SIG-M5 treated with dmso at 0.1 percent for 504 hours (cell line): ENCODE data around the gene THRSP.
A peak's percentile ranks its signal among the peaks of the same experiment; 100 is the strongest.
"Not testable (repeated sequence)": the region's sequence is repeated elsewhere in the genome, so short reads cannot be mapped to it uniquely, and the experiment has no call there.

ENCODE experiments used
- DNase-seq: peaks from one replicate; lab custom pipeline; 2025; ENCODE audit not compliant: unreplicated experiment; lab: John Stamatoyannopoulos, UW

The THRSP gene

DNA sequence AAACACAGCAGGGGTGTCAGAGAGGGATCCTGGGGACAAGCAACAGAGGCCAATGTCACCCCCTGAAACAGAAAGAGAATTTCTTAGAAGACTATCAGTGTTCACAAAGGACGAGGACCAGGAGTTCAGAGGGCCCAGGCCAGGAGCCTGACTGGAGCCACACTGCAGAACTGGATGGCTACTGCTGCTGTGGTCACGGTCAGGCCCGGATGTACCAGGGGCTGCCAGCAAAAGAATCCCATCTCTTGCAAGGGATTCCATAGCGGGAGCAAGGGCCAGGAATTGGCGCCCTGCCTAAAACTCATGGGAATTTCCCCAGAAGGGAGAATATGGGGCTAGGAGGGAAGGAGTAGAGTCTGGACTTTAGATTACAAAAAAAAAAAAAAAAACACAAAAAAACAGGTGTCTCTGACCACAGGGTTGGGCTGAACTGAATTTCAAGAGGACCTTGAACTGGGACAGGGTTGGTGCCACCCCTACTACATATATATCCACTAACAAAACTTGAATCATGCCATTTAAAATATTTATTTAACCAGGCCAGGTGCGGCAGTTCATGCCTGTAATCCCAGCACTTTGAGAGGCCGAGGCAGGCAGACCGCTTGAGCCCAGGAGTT, 24.9 kb upstream of the THRSP start:
- DNase-seq, result no peak

DNA sequence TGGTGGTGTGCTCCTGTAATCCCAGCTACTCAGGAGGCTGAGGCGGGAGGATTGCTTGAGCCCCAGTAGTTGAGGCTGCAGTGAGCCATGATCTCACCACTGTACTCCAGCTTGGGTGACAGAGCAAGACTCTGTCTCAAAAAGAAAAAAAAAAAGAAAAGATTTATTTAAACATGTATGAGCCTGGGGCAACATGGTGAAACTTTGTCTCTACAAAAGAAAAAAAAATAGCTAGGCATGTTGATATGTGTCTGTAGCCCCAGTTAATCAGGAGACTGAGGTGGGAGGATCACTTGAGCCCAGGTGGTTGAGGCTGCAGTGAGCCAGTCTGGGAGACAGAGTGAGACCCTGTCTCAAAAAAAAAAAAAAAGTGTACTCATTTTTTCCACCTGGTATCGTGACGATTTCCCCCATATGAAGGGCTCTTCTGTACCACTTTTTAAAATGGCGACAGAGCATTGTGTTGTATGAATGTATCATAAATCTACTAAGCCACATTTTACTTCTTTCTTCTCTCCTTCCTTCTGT, 24.2 kb upstream of the THRSP start:
- DNase-seq, result no peak

DNA sequence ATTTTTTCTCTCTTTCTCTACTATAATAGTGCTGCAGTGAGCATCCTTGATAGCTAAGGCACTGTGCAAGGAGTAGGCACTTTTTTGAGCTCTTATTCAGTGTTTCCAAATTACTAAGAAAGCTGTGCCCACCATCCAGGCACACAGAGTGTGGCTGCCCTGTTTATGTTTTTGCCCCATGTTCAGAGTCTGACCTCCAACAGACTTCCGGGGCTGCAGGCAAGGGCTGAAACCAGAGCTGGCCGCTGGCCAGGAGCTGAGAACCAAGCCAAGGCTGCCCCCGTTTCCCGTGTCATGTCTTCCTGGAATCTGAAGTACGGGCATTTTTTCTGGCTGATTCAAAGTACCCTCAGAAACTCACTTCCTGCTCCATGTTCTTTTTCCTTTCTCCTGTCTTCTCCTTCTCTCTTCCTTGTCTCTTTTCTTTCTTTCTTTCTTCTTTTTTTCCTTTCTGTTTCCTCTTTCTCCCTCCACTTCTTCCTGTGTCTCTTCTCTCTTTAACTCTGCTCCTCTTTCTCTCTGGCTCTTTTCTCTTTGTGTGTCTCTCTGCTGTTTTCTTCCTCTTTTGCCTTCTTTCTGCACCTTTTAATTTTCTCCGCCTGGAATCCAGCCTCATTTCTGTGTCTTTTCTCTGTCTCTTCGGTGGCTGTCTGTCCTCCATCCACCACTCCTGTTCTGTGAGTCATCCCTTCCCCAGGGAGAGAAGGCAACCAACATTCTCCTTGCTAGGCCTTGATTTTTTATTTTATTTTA, 23.6 kb upstream of the THRSP start:
- no peak for DNase-seq

DNA sequence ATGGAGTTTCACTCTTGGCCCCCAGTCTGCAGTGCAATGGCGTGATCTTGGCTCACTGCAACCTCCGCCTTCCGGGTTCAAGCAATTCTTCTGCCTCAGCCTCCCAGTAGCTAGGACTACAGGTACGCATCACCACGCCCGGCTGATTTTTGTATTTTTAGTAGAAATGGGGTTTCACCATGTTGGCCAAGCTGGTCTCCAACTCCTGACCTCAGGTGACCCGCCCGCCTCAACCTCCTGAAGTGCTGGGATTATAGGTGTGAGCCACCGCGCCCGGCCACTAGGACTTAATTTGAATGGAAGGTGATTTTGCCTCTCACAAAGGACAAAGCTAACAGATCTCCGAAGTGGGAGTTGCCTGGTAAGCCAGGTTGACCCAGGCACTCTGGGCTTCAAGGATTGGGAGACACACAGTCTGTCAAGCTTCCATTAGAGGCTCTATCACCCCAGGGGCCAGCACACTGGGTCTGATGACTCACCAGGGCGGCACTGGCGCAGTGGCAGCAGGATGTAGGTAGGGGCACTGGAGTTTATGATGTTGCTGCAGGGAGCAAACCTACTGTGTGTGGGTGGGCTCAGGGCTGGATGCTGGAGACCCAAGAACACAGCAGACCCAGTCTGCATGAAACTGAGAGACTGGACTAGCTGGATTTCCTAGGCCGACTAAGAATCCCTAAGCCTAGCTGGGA, 22.8 kb upstream of the THRSP start:
- no peak for DNase-seq

DNA sequence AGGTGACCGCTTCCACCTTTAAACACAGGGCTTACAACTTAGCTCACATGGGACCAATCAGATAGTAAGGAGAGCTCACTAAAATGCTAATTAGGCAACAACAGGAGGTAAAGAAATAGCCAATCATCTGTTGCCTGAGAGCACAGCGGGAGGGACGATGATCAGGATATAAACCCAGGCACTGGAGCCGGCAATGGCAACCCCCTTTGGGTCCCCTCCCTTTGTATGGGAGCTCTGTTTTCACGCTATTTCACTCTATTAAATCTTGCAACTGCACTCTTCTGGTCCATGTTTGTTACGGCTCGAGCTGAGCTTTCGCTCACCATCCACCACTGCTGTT, 22.3 kb upstream of the THRSP start:
- not testable (repeated sequence) for DNase-seq

DNA sequence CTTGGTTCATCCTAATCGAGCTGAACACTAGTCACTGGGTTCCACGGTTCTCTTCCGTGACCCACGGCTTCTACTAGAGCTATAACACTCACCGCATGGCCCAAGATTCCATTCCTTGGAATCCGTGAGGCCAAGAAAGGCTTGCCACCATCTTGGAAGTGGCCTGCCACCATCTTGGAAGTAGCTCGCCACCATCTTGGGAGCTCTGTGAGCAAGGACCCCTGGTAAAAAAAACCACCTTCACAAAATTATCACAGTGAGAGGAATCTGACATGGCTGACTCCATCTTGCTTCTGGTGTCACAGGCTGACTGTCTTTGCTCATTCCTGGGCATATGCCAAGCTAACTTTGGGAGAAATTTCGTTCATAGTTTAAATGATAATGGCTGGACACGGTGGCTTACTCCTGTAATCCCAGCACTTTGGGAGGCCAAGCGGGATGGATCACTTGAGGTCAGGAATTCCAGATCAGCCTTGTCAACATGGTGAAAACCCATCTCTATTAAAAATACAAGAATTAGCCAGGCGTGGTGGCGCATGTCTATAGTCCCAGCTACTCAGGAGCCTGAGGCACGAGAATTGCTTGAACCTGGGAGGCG, 21.7 kb upstream of the THRSP start:
- DNase-seq, result no peak

DNA sequence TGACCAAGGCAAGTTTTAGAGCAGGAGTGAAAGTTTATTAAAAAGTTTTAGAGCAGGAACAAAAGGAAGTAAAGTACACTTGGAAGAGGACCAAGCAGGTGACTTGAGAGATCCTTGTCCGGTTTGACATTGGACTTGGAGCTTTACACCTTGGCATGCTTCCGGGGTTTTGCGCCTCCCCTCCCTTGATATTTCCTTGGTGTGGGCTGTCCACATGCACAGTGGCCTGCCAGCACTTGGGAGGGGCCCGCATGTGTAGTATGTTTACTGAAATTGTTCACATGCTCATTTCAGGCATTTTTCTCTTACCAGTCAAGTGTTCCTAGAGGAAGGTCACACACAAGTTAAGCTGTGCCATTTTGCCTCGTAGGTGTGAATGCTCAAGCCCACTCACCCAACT, 19.0 kb upstream of the THRSP start:
- no peak for DNase-seq

DNA sequence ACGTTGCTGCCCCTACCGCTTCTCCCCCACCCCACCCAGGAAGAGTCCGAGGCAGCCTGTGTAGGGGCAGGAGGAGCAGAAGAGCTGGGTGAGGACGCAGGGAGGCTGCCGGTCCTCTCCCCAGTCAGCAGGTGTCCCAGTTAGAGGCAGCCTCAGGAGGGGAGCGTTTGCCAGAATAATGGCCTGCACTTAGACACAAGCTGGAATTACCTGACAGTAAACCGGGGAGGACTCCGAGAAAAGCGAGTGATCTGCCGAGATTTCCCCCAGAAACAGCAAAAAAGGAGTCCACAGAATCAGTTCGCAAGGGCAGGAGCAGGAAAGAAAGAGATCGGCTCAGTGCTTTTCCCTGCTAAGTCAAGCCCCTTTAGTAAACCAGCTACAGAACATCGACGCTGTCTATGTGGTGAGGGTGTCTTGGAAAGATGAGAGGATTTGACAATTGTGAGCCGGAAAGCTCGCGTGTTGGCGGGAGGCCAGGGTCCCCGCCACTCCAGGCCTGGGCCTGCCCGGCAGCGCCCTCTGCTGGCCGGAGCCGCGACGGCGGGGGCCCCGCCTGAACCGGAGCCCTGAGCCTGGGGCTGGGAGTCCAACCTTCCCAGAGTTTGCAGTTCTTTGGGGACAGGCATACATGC, 17.7 kb upstream of the THRSP start:
- peak; percentile 34 for DNase-seq

DNA sequence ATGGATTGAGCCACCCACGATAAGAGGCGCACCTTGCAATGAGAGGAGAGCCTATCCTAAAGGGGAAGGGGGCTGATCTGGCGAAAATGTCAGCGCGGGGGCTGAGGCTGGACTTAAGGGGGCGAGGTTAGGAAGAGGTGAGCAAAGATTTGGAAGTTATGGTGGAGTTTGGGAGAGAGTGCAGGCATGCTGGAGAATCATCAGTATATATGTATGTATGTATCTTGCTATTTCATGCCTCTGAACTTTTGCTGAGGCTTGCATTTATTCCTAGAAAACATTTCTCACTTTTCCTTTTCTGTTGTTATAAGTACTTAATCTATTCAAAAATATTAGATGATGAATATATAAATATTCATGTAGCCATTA, 17.2 kb upstream of the THRSP start:
- no peak for DNase-seq

DNA sequence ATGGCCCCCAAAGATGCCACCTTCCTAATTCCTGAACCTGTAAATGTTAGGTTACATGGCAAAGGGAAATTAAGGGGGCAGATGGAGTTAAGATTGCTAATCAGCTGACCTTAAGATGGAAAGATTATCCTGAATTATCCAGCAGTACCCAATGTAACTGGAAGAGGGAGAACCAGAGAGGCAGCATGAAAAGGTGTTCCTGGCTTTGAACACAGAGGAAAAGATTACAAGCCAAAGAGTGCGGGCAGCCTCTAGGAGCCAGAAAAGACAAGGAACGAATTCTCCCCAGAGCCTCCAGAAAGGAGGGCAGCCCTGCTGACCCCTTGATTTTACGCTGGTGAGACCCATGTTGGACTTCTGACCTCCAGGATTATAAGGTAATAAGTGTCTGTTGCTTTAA, 15.1 kb upstream of the THRSP start:
- DNase-seq, result no peak

DNA sequence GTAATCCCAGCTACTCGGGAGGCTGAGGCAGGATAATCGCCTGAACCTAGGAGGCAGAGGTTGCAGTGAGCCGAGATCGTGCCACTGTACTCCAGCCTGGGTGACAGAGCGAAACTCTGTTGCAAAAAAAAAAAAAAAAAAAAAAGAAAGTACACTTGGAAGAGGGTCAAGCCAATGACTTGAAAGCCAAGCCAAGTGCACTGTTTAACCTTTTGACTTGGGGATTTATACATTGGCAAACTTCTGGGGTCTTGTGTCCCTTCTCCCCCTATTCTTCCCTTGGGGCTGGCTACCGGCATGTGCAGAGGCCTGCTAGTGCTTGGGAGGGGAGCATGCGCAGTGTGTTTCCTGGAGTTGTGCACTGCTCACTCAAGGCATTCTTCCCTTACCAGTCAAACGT, 14.3 kb upstream of the THRSP start:
- DNase-seq, result no peak

DNA sequence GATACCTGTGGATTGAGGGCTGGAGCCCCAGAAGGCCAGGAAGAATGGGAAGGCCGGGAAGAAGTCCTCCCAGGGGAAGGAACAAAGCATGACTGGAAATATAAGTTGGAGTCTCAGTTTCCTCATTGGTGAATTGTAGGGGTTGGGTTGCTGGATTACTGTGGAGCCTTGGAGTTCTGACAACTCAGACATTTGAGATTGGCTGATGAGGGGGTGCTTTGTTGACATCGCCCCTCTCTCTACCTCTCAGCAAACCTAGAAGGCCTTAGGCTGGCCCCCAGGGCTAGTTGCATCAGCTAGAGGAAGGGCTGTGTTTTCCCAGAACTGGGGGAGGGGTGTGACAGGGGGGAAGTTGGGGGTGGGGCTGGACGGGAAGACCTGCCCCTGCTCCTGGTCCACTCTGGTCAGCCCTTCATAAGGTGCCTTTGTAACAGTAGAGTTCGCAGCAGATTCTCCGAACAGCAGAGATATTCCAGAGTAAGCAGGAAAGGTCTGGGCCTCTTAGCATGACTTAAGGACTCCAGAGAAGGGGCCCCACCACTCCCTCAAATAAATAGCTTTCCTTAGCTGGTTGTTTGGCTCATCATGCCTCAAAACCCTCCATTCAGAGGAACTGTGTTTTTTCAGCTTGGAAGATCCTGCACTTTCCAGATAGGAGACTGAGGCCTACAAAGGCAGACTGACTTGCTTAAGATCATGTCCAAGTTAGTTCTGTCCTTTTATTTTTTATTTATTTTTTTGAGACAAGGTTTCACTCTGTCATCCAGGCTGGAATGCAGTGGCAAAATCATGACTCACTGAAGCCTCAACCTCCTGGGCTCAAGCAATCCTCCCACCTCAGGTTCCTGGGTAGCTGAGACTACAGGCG, 12.5 kb upstream of the THRSP start:
- DNase-seq, result no peak

DNA sequence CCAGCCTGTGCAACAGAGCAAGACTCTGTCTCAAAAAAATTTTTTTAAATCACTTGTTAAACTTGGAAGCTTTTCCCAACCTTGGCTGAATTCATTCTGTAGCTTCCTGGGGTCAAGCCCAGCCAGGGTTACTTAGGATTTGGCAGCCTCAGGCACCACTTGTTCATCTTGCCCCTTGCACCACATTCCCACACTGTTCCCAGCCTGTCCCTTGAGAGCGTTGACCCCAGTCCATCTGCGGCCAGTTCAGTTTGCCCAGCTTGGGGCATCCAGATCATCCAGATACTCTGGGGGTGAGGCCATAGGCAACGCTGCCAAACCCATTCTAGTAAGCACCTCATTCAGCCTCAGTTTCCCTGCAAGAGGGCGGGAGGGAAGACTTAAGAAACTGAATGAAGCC, 8.7 kb upstream of the THRSP start:
- no peak for DNase-seq

DNA sequence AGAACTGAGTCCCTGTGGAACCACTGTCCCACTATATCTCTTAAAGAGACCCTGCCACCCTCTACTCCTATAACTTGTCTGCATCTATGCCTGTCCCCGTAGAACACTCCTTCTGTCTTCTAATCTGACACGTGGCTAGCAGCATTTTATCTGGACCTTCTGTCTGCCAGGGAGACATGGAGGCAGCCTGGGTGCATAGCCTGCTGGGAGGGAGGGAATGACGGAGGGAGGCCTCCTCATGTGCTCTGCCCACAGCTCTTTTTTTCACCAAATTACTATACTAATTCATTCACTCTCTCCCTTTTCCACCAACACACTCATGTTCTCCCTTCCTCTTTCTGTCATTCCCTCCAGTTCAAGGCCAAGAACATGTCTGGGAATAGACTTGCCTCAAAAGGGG, 7.6 kb upstream of the THRSP start:
- DNase-seq, result no peak

DNA sequence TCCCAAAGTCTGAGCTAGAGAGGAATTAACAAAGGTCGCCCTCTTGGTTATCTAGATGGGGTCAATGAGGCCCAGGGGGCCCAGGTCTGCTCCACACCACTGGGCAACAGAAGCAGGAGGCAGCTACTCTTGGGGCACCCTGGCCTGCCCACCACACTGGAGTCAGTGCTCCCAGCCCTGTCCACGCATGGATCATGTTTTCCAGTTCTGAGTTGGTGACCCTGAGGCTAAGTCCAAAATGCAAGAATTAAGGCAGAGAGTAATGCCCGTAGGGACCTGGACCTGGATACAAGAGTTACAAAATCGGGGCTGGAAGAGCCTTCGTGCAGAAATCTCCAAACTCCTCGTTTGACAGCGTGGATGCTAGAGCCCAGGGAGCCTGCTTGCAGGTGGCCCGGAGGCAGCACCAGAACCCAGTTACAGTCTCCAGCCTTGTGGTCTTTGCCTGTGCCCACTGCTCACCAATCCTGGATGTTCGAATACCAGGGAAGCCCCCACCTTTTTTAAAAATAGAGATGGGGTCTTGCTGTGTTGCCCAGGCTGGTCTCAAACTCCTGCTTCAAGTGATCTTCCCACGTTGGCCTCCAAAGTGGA, 6.1 kb upstream of the THRSP start:
- DNase-seq, result no peak

DNA sequence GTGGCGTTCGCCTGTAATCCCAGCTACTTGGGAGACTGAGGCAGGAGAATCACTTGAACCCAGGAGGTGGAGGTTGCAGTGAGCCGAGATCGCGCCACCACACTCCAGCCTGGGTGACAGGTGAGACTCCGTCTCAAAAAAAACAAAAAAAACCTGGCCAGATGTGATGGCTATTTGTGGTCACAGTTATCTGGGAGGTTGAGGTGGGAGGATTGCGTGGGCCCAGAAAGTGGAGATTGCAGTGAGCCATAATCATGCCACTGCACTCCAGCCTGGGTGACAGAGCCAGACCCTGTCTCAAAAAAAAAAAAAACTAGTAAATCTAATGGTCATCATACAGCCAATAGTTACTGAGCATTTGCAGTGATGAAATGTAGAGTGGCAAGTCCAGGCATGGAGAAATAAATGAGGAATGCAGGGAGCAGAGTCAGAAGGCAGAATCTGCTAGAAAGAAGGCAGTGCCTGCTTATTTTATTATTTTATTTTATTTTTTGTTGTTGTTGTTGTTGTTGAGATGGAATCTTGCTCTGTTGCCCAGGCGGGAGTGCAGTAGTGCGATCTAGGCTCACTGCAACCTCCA, 3.8 kb upstream of the THRSP start:
- not testable (repeated sequence) for DNase-seq

DNA sequence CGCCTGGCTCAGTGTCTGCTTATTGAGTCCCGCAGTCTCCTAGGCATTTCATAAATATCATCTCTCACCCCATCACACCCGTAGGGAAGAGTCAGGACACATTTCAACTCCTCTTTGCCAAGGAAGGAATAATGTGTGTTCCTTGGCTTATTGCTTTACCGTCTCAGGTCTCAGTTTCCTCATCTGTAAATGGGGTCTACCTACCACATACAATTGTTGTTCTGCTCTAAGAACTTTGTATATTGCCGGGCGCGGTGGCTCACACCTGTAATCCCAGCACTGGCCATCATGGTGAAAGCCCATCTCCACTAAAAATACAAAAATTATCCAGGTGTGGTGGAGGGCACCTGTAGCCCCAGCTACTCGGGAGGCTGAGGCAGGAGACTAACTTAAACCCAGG, 3.1 kb upstream of the THRSP start:
- no peak for DNase-seq

DNA sequence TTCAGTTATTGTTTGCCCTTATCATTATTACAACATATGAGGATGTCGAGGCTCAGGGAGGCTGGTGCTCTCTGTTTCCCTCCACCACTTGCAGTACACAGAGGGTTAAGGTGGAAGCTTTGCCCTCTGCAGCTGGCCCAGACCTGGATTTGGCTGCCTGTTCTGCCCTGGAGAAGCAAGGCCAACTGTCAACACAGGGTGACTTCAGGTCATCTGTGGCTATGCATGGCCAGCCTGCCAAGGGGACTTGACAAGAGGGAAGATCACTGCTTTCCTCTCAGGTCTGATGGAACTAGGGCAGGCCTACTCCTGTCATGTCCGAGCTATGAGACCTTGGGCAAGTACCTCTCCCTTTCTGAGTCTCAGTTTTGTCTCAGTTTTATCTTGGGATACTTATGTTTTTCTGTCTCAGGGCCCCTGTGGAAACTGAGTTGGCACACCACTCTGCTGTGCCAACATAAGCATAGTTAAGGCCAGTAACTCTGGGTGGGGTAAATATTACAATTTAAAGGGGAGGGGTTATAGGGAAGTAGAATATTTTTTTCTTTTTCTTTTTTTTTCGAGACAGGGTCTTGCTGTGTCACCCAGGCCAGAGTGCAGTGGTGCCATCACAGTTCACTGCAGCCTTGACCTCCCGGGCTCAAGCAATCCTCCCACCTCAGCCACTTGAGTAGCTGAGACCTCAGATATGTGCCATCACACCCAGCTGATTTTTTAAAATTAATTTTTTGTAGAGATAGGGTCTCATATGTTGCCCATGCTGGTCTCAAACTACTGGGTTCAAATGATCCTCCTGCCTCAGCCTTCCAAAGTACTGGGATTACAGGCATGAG, 2.4 kb upstream of the THRSP start:
- DNase-seq, result no peak

DNA sequence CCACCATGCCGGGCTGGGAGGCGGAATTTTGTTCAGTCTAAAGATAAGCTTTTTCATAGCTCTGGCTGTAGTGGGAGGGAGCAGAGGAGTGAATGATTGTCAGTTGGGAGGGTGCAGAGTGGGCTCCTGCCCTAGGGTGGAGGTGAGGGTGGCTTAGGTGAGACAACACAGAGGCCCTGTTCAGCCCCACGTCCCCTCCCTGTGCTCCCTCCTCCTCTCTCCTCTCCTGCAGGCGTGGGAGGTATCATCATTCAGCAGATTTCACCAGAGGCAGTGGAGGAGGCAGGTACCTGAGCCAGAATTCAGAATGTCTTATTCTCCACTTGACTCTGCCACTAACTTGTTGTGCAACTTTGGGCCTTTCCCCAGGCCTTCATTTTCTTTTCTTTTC, 1.7 kb upstream of the THRSP start:
- no peak for DNase-seq
